Stomach (tissue), 4 donors: Measurements from ENCODE around the gene GJB4.

Source experiments
- EP300 ChIP-seq: sonication (generic); formaldehyde crosslinking; IDR thresholded peaks from one replicate; pipeline ENCODE4 v1.6.1; 2017; ENCODE audit warnings: antibody characterized with exemption
- POLR2A ChIP-seq, 4 donors: fragments of 450-650 bp; IDR thresholded peaks; one replicate each; pipeline ENCODE4 v1.6.1; 2016; ENCODE audit warnings: antibody characterized with exemption in 4 of 4, control low read depth in 2 of 4, mild to moderate bottlenecking in 1 of 4, moderate library complexity in 1 of 4
- POLR2AphosphoS5 ChIP-seq, 3 donors: sonication (generic); formaldehyde crosslinking; IDR thresholded peaks; one replicate each; pipeline ENCODE4 v1.6.1; 2016; ENCODE audit warnings: antibody characterized with exemption in 3 of 3
- TF ChIP-seq, protein P1 (sequence below), 7 experiments: fragments of 450-650 bp in 4 of 7; fragments of 200-600 bp in 3 of 7; sonication (generic) in 3 of 7; IDR thresholded peaks; one replicate each; pipeline ENCODE4 v1.5.1; 2016 to 2019; ENCODE audit warnings: antibody characterized with exemption in 7 of 7, control low read depth in 2 of 7, mild to moderate bottlenecking in 1 of 7

DNA sequence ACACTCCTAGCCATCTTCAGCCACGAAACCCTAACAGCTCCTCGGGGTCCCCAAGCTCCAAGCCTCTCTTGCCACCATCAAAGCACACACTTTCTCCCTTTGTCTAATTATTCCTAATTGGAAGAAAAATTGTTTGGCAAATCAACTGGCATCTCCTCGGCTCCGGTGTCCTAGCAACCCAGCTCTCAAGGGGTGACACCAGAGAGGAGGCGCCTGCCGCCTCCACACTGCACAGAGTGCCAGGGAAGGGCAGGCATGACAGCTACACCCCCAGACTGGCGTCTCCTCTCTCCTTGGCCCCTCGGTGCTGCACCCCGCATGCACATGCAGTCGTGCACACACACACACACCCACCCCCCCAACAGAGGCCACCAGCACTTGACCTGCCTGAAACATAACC lies 22.8 kb upstream of the GJB4 start:
- no peak for TF ChIP-seq POLR2A (IDR thresholded peaks at IDR 0.05)
- TF ChIP-seq, protein P1, sequence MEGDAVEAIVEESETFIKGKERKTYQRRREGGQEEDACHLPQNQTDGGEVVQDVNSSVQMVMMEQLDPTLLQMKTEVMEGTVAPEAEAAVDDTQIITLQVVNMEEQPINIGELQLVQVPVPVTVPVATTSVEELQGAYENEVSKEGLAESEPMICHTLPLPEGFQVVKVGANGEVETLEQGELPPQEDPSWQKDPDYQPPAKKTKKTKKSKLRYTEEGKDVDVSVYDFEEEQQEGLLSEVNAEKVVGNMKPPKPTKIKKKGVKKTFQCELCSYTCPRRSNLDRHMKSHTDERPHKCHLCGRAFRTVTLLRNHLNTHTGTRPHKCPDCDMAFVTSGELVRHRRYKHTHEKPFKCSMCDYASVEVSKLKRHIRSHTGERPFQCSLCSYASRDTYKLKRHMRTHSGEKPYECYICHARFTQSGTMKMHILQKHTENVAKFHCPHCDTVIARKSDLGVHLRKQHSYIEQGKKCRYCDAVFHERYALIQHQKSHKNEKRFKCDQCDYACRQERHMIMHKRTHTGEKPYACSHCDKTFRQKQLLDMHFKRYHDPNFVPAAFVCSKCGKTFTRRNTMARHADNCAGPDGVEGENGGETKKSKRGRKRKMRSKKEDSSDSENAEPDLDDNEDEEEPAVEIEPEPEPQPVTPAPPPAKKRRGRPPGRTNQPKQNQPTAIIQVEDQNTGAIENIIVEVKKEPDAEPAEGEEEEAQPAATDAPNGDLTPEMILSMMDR (IDR thresholded peaks at IDR 0.05), result no peak
- no peak for TF ChIP-seq POLR2AphosphoS5 (IDR thresholded peaks at IDR 0.05)
- no peak for TF ChIP-seq EP300
